Thoracic aorta (tissue), 2 donors: ENCODE results near the gene ATP8B3. TPM values are rescaled to one million over a fixed set of nuclear protein-coding genes. Genes with fewer than 3 reads are reported as not detected.
A peak's percentile ranks its signal among the peaks of the same experiment; 100 is the strongest.

Experiments used
- ATAC-seq: fragments of 150-250 bp; one replicate; pipeline ENCODE4 v1.8.0; 2017; ENCODE audit warnings: low read depth; ENCODE audit not compliant: insufficient number of reproducible peaks, low FRiP score
- DNase-seq: peaks from one replicate; pipeline ENCODE4 v3.0.0-alpha.2; 2020; ENCODE audit warnings: low spot score
- H3K27ac ChIP-seq, 2 donors: fragments of 200-600 bp; sonication (generic); 1 replicate in 1 of 2; 2 replicates in 1 of 2; pipeline ENCODE4 v1.5.1; 2016; ENCODE audit warnings: mild to moderate bottlenecking in 2 of 2, moderate library complexity in 2 of 2
- H3K27me3 ChIP-seq: fragments of 200-600 bp; sonication (generic); replicated peaks from 2 replicates; pipeline ENCODE4 v1.6.0; 2016; ENCODE audit warnings: mild to moderate bottlenecking; ENCODE audit not compliant: insufficient read depth
- H3K36me3 ChIP-seq: fragments of 200-600 bp; sonication (generic); one replicate; pipeline ENCODE4 v1.5.1; 2016
- H3K4me1 ChIP-seq, 2 donors: fragments of 200-600 bp; sonication (generic); 1 replicate in 1 of 2; 2 replicates in 1 of 2; pipeline versions ENCODE4 v1.5.1 to v1.6.0; 2016; ENCODE audit warnings: low read depth in 2 of 2, mild to moderate bottlenecking in 1 of 2; ENCODE audit not compliant: control insufficient read depth in 1 of 2
- H3K4me3 ChIP-seq: fragments of 200-600 bp; sonication (generic); 2 replicates; pipeline ENCODE4 v1.5.1; 2016; ENCODE audit warnings: mild to moderate bottlenecking
- H3K9me3 ChIP-seq: fragments of 200-600 bp; sonication (generic); 2 replicates; pipeline ENCODE4 v1.5.1; 2016
- CTCF ChIP-seq: fragments of 200-600 bp; sonication (generic); IDR thresholded peaks from one replicate; pipeline ENCODE4 v1.5.1; 2019; ENCODE audit warnings: antibody characterized with exemption
- total RNA-seq, 2 donors: library from RNA; depleted of rRNA; stranded (reverse); fragments of >200 nt; gene quantifications; one replicate each; pipeline versions ENCODE4 v1.1.0 to v1.2.3, GENCODE V29; 2016

Gene ATP8B3
- total RNA-seq, 2 donors from 2014 or later, result 0.21 to 1.4 TPM

- no peak for TF ChIP-seq CTCF
- no peaks in the 10 kb centered on the region for H3K9me3 ChIP-seq
- no peaks in the 10 kb centered on the region for H3K27me3 ChIP-seq
- H3K36me3 ChIP-seq, result peaks cover 4% of the 10 kb centered on the region
- DNase-seq (no peak), ATAC-seq (no peak)
- peaks cover 6 to 31% of the 10 kb centered on the region in 2 donors for H3K4me1 ChIP-seq
- no peak overlapping the region for H3K4me3 ChIP-seq
- no peak overlapping the region for H3K27ac ChIP-seq
Measured at GRCh38 chr19:1840541-1841115, 28.6 kb upstream of the ATP8B3 start.

GRCh38 chr19:1839658-1840540, 27.8 kb upstream of the ATP8B3 start:
- Histone ChIP-seq H3K9me3 (no peaks in the 10 kb centered on the region), H3K4me3 (no peak overlapping the region), H3K27me3 (no peaks in the 10 kb centered on the region), H3K4me1 (peaks cover 6 to 24% of the 10 kb centered on the region in 2 donors), H3K27ac (no peak overlapping the region), H3K36me3 (peaks cover 4% of the 10 kb centered on the region)
- ATAC-seq, result no peak
- no peak for TF ChIP-seq CTCF
- DNase-seq, result no peak

- H3K27ac ChIP-seq, result no peak overlapping the region
- H3K36me3 ChIP-seq, result peaks cover 3% of the 10 kb centered on the region
- ATAC-seq (no peak), DNase-seq (no peak)
- peaks cover 0 to 9% of the 10 kb centered on the region in 2 donors for H3K4me1 ChIP-seq
- H3K27me3 ChIP-seq, result no peaks in the 10 kb centered on the region
- H3K4me3 ChIP-seq, result no peak overlapping the region
- TF ChIP-seq CTCF, result peak; percentile 82
- H3K9me3 ChIP-seq, result no peaks in the 10 kb centered on the region
Measured at GRCh38 chr19:1837625-1838105, 25.6 kb upstream of the ATP8B3 start.

GRCh38 chr19:1837222-1837565, 25.1 kb upstream of the ATP8B3 start:
- no peak overlapping the region for H3K27ac ChIP-seq
- H3K4me1 ChIP-seq, result peaks cover 0 to 9% of the 10 kb centered on the region in 2 donors
- DNase-seq, result no peak
- no peak for ATAC-seq
- TF ChIP-seq CTCF, result no peak
- H3K27me3 ChIP-seq, result no peaks in the 10 kb centered on the region
- no peak overlapping the region for H3K4me3 ChIP-seq
- H3K9me3 ChIP-seq, result no peaks in the 10 kb centered on the region
- no peaks in the 10 kb centered on the region for H3K36me3 ChIP-seq

GRCh38 chr19:1836458-1837221, 24.6 kb upstream of the ATP8B3 start:
- H3K4me3 ChIP-seq, result no peak overlapping the region
- H3K27ac ChIP-seq, result no peak overlapping the region
- H3K4me1 ChIP-seq, result peaks cover 0 to 9% of the 10 kb centered on the region in 2 donors
- H3K9me3 ChIP-seq, result no peaks in the 10 kb centered on the region
- H3K36me3 ChIP-seq, result no peaks in the 10 kb centered on the region
- no peaks in the 10 kb centered on the region for H3K27me3 ChIP-seq
- TF ChIP-seq CTCF, result no peak
- DNase-seq (no peak), ATAC-seq (no peak)
